Fibroblast of lung (primary cell): ENCODE measurements around the gene MOGAT1. TPM values are rescaled to one million over a fixed set of nuclear protein-coding genes. Genes with fewer than 3 reads are reported as not detected.

Experiments used
- DNase-seq, 2 donors: peaks; one replicate each; pipeline versions ENCODE4 v3.0.0 to v3.0.0-alpha.2; 2010; ENCODE audit warnings: low read depth in 2 of 2
- H2AFZ ChIP-seq: 2 replicates; pipeline ENCODE4 v1.5.1; 2012; ENCODE audit warnings: low read length, control low read depth, inconsistent platforms
- H3K27ac ChIP-seq: 2 replicates; pipeline ENCODE4 v1.5.1; 2011; ENCODE audit warnings: low read length, control low read depth; ENCODE audit not compliant: insufficient read depth
- H3K27me3 ChIP-seq: 2 replicates; pipeline ENCODE4 v1.5.1; 2011; ENCODE audit warnings: mild to moderate bottlenecking, low read length; ENCODE audit not compliant: control insufficient read depth, insufficient read depth
- H3K36me3 ChIP-seq: 2 replicates; pipeline ENCODE4 v1.5.1; 2011; ENCODE audit warnings: low read length; ENCODE audit not compliant: control insufficient read depth, insufficient read depth
- H3K4me1 ChIP-seq: 2 replicates; pipeline ENCODE4 v1.5.1; 2011; ENCODE audit warnings: low read length; ENCODE audit not compliant: control insufficient read depth, insufficient read depth; ENCODE audit errors: extremely low read depth
- H3K4me2 ChIP-seq: 2 replicates; pipeline ENCODE4 v1.5.1; 2011; ENCODE audit warnings: low read length, control low read depth; ENCODE audit not compliant: insufficient read depth; ENCODE audit errors: extremely low read depth
- H3K4me3 ChIP-seq, 4 experiments: fragments of 200-600 bp in 1 of 4; sonication (generic) in 1 of 4; replicated peaks in 1 of 4; 2 replicates each; pipeline ENCODE4 v1.5.1; 2011 to 2016; ENCODE audit warnings: low read length in 4 of 4, low read depth in 3 of 4, mild to moderate bottlenecking in 3 of 4, control low read depth in 2 of 4, inconsistent platforms in 1 of 4, mixed read lengths in 1 of 4; ENCODE audit not compliant: insufficient read depth in 1 of 4; ENCODE audit errors: control extremely low read depth in 1 of 4
- H3K79me2 ChIP-seq: 2 replicates; pipeline ENCODE4 v1.5.1; 2012; ENCODE audit warnings: mild to moderate bottlenecking, low read length, inconsistent platforms; ENCODE audit not compliant: control insufficient read depth, insufficient read depth
- H3K9ac ChIP-seq: 2 replicates; pipeline ENCODE4 v1.5.1; 2011; ENCODE audit warnings: mild to moderate bottlenecking, low read length, control low read depth; ENCODE audit not compliant: insufficient read depth
- H3K9me3 ChIP-seq: 2 replicates; pipeline ENCODE4 v1.5.1; 2012; ENCODE audit warnings: low read depth, low read length; ENCODE audit not compliant: control insufficient read depth, insufficient read depth
- H4K20me1 ChIP-seq: 2 replicates; pipeline ENCODE4 v1.5.1; 2011; ENCODE audit warnings: low read length; ENCODE audit not compliant: control insufficient read depth, insufficient read depth; ENCODE audit errors: extremely low read depth
- CTCF ChIP-seq, 2 donors: IDR thresholded peaks in 1 of 2; conservative IDR thresholded peaks in 1 of 2; 1 replicate in 1 of 2; 2 replicates in 1 of 2; pipeline ENCODE4 v1.5.1; 2011 to 2012; ENCODE audit warnings: low read length in 2 of 2, control low read depth in 1 of 2, inconsistent platforms in 1 of 2, low read depth in 1 of 2, mild to moderate bottlenecking in 1 of 2
- EZH2 ChIP-seq: IDR thresholded peaks from 2 replicates; pipeline ENCODE4 v1.5.1; 2012; ENCODE audit warnings: low read length, control low read depth, mild to moderate bottlenecking; ENCODE audit errors: missing control alignments
- polyA plus RNA-seq, 2 donors: library from polyadenylated mRNA; depleted of rRNA in 1 of 2; stranded (reverse) in 1 of 2; unstranded in 1 of 2; fragments of >200 nt; gene quantifications; 2 replicates each; pipeline ENCODE4 v1.2.1, GENCODE V29; 2011 to 2012; ENCODE audit warnings: missing spikeins in 1 of 2
- total RNA-seq: library from RNA; depleted of rRNA; stranded (reverse); fragments of >200 nt; gene quantifications from 2 replicates; pipeline ENCODE4 v1.2.1, GENCODE V29; 2014

MOGAT1 gene
- total and polyA plus RNA-seq, 2 donors (not counting 1 experiment from before 2014, with no cell fraction given), result not detected

DNA sequence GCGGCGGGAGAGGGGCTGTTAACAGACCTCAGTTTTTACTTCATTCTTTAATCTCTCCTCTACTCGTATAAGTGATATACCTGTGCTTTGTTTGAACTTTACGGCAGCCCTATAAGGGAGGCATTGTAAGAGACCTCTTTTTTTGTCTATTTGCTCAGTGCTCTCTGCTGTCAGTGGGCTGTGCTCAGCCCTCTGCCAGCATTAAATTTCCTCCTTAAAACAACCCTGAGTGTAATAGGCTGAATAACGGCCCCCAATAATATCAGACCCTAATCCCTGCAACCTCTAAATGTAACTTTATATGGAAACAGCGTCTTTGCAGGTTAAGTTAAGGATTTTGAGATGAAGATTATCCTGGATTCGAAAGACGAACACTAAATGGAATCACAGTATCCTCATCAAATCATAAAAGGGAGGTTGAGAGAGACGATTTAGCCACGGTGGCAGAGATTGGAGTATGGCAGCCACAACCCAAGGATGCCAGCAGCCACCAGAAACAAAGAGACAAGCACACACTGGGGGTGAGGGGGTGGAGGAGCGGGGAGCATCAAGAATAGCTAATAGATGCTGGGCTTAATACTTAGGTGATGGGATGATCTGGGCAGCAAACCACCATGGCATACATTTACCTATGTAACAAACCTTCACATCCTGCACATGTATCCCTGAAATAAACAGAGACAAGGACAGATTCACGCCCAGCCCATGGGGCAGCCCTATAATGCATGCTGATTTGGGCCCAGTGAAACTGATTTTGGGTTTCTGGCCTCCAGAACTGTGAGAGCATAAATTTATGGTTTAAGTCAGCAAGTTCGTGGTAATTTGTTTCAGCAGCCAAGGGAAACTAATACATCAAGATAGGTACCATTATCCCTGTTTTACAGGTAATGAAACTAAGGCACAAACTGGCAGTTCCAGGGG is 14.7 kb upstream of the MOGAT1 start:
- no peaks in the 10 kb centered on the region for H3K9me3 ChIP-seq
- no peaks in the 10 kb centered on the region for H3K36me3 ChIP-seq
- peaks cover 38% of the 10 kb centered on the region for H3K79me2 ChIP-seq
- H3K4me1 ChIP-seq, result no peaks in the 10 kb centered on the region
- H3K4me2 ChIP-seq, result peak overlapping the region; percentile 97
- peak overlapping the region; percentile 98 for H3K9ac ChIP-seq
- H2AFZ ChIP-seq, result peak overlapping the region; percentile 83
- H3K27me3 ChIP-seq, result no peaks in the 10 kb centered on the region
- no peak for TF ChIP-seq CTCF (conservative IDR thresholded peaks at IDR 0.05 in 1 of 2, IDR thresholded peaks at IDR 0.05 in 1 of 2; ENCODE audit: low read depth in 1 of 2, low read length in 2 of 2)
- TF ChIP-seq EZH2, result no peak
- peak in 1 of 2 donors; percentile 8 for DNase-seq
- peak overlapping the region; percentile 99 for H3K27ac ChIP-seq
- no peaks in the 10 kb centered on the region for H4K20me1 ChIP-seq
- peak overlapping the region; percentile 93 to 99 (median 98) for H3K4me3 ChIP-seq

DNA sequence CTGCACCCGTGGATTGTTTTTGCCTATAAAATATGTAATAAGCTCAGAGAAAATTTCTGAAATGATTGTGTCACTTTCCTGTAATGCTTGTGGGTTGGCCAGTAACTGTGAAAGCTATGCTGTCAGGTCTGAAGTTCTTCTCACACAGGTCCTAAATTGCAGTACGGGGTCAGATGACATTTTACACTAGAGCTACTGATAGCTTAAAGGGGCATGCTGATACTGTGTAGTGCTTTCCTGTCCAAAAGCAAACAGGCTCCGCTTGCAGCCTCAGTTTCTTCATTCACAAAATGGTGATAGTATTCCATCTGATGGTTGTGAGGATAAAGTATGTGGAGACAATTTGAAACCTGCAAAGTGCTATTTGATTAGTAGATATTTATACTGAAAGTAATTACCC is 8.0 kb upstream of the MOGAT1 start:
- no peak for TF ChIP-seq EZH2
- TF ChIP-seq CTCF (conservative IDR thresholded peaks at IDR 0.05 in 1 of 2, IDR thresholded peaks at IDR 0.05 in 1 of 2; ENCODE audit: low read depth in 1 of 2, low read length in 2 of 2), result no peak
- Histone ChIP-seq H3K79me2 (no peaks in the 10 kb centered on the region), H3K27me3 (peaks cover 5% of the 10 kb centered on the region), H3K27ac (no peak overlapping the region), H3K4me2 (no peak overlapping the region), H3K36me3 (no peaks in the 10 kb centered on the region), H3K4me1 (no peaks in the 10 kb centered on the region), H3K9me3 (no peaks in the 10 kb centered on the region), H4K20me1 (no peaks in the 10 kb centered on the region), H3K9ac (no peak overlapping the region), H3K4me3 (no peak overlapping the region), H2AFZ (no peak overlapping the region)
- DNase-seq, result no peak

- H3K79me2 ChIP-seq, result no peaks in the 10 kb centered on the region
- peaks cover 2% of the 10 kb centered on the region for H3K4me1 ChIP-seq
- no peaks in the 10 kb centered on the region for H4K20me1 ChIP-seq
- no peak for DNase-seq
- peaks cover 18% of the 10 kb centered on the region for H3K27me3 ChIP-seq
- no peak overlapping the region for H3K4me2 ChIP-seq
- no peak overlapping the region for H3K9ac ChIP-seq
- no peaks in the 10 kb centered on the region for H3K36me3 ChIP-seq
- H3K9me3 ChIP-seq, result no peaks in the 10 kb centered on the region
- no peak overlapping the region for H2AFZ ChIP-seq
- H3K4me3 ChIP-seq, result no peak overlapping the region
- no peak overlapping the region for H3K27ac ChIP-seq
- TF ChIP-seq EZH2 (no peak), CTCF (conservative IDR thresholded peaks at IDR 0.05 in 1 of 2, IDR thresholded peaks at IDR 0.05 in 1 of 2; ENCODE audit: low read depth in 1 of 2, low read length in 2 of 2) (no peak)
Observed at GRCh38 chr2:222668494-222669154, 2.8 kb upstream of the MOGAT1 start.
